ENCODE data around the gene ARHGAP23.

Gene ARHGAP23

GRCh38 chr17:38442548-38442947 lies 14.3 kb downstream of the ARHGAP23 start:
- DNase-seq (ENCODE audit: low read depth in 2 of 2, low spot score in 1 of 2): no peak

- no peak for DNase-seq (ENCODE audit: low read depth in 2 of 2, low spot score in 1 of 2)
Observed at GRCh38 chr17:38443356-38444031, 15.2 kb downstream of the ARHGAP23 start.

- peak; percentile 8 to 15 for DNase-seq (ENCODE audit: low read depth in 2 of 2, low spot score in 1 of 2)
Observed at GRCh38 chr17:38444151-38444550, 15.9 kb downstream of the ARHGAP23 start.

GRCh38 chr17:38447502-38448085 lies 19.3 kb downstream of the ARHGAP23 start:
- DNase-seq (ENCODE audit: low read depth in 2 of 2, low spot score in 1 of 2): no peak

GRCh38 chr17:38448208-38448771 lies 20.0 kb downstream of the ARHGAP23 start:
- DNase-seq (ENCODE audit: low read depth in 2 of 2, low spot score in 1 of 2): no peak

- DNase-seq (ENCODE audit: low read depth in 2 of 2, low spot score in 1 of 2): no peak
Observed at GRCh38 chr17:38449364-38449763, 21.1 kb downstream of the ARHGAP23 start.

- DNase-seq (ENCODE audit: low read depth in 2 of 2, low spot score in 1 of 2): no peak
Observed at GRCh38 chr17:38450557-38451029, 22.3 kb downstream of the ARHGAP23 start.

- no peak for DNase-seq (ENCODE audit: low read depth in 2 of 2, low spot score in 1 of 2)
Observed at GRCh38 chr17:38451030-38451839, 23.0 kb downstream of the ARHGAP23 start.

- no peak for DNase-seq (ENCODE audit: low read depth in 2 of 2, low spot score in 1 of 2)
Observed at GRCh38 chr17:38451840-38452529, 23.7 kb downstream of the ARHGAP23 start.

- DNase-seq (ENCODE audit: low read depth in 2 of 2, low spot score in 1 of 2): no peak
Observed at GRCh38 chr17:38452719-38453118, 24.5 kb downstream of the ARHGAP23 start.

- no peak for DNase-seq (ENCODE audit: low read depth in 2 of 2, low spot score in 1 of 2)
Observed at GRCh38 chr17:38453951-38454421, 25.7 kb downstream of the ARHGAP23 start.

GRCh38 chr17:38454532-38454931 lies 26.3 kb downstream of the ARHGAP23 start:
- no peak for DNase-seq (ENCODE audit: low read depth in 2 of 2, low spot score in 1 of 2)

GRCh38 chr17:38455288-38455915 lies 27.1 kb downstream of the ARHGAP23 start:
- DNase-seq (ENCODE audit: low read depth in 2 of 2, low spot score in 1 of 2): no peak

- DNase-seq (ENCODE audit: low read depth in 2 of 2, low spot score in 1 of 2): no peak
Observed at GRCh38 chr17:38456031-38456815, 28.0 kb downstream of the ARHGAP23 start.

GRCh38 chr17:38457577-38458371 lies 29.5 kb downstream of the ARHGAP23 start:
- DNase-seq (ENCODE audit: low read depth in 2 of 2, low spot score in 1 of 2): no peak

- no peak for DNase-seq (ENCODE audit: low read depth in 2 of 2, low spot score in 1 of 2)
Observed at GRCh38 chr17:38458521-38458920, 30.3 kb downstream of the ARHGAP23 start.

- no peak for DNase-seq (ENCODE audit: low read depth in 2 of 2, low spot score in 1 of 2)
Observed at GRCh38 chr17:38459567-38459966, 31.3 kb downstream of the ARHGAP23 start.

GRCh38 chr17:38460082-38460715 lies 31.9 kb downstream of the ARHGAP23 start:
- no peak for DNase-seq (ENCODE audit: low read depth in 2 of 2, low spot score in 1 of 2)
